H1 (cell line): ENCODE results near the gene BPIFB3. TPM values are rescaled to one million over a fixed set of nuclear protein-coding genes. Genes with fewer than 3 reads are reported as not detected.

Source experiments
- CTCF ChIA-PET: fragments of 300-600 bp; sonication (Branson Sonifier 250); formaldehyde crosslinking; loops from one replicate; lab custom pipeline; 2021; ENCODE audit not compliant: partially characterized antibody; lab: Charles Lee
- POLR2A ChIA-PET: fragments of 300-600 bp; sonication (Branson Sonifier 250); formaldehyde crosslinking; loops from one replicate; lab custom pipeline; 2021; ENCODE audit warnings: inconsistent platforms; ENCODE audit not compliant: partially characterized antibody; lab: Charles Lee
- DNase-seq, 2 experiments: peaks; one replicate each; pipeline versions ENCODE4 v3.0.0 to v3.0.0-alpha.2; 2010 to 2022; ENCODE audit warnings: low spot score in 2 of 2, low read depth in 1 of 2, mixed read lengths in 1 of 2
- FAIRE-seq: peaks from 2 replicates; lab custom pipeline; 2011; peaks lifted over from hg19 to GRCh38; lab: Jason Lieb, UNC
- H2AFZ ChIP-seq: 2 replicates; pipeline ENCODE4 v1.8.1; 2012; ENCODE audit warnings: low read length, inconsistent platforms
- H2AK5ac ChIP-seq: 2 replicates; pipeline ENCODE4 v1.6.1; 2013; ENCODE audit warnings: low read depth, low read length
- H2BK120ac ChIP-seq: replicated peaks from 2 replicates; pipeline ENCODE3; 2013; ENCODE audit warnings: low read depth, low read length, inconsistent platforms
- H2BK12ac ChIP-seq: 2 replicates; pipeline ENCODE4 v1.6.1; 2013; ENCODE audit warnings: low read depth, low read length
- H2BK15ac ChIP-seq: 2 replicates; pipeline ENCODE4 v1.6.1; 2013; ENCODE audit warnings: low read length
- H2BK20ac ChIP-seq: 2 replicates; pipeline ENCODE4 v1.6.1; 2013; ENCODE audit warnings: low read length
- H2BK5ac ChIP-seq: 2 replicates; pipeline ENCODE4 v1.6.1; 2013; ENCODE audit warnings: low read depth, low read length
- H3K14ac ChIP-seq: 2 replicates; pipeline ENCODE4 v1.6.1; 2013; ENCODE audit warnings: inconsistent platforms; ENCODE audit not compliant: insufficient read length
- H3K18ac ChIP-seq: 2 replicates; pipeline ENCODE4 v1.6.1; 2013; ENCODE audit warnings: low read length; ENCODE audit errors: extremely low read depth
- H3K23ac ChIP-seq: 2 replicates; pipeline ENCODE4 v1.6.1; 2013; ENCODE audit warnings: inconsistent platforms; ENCODE audit not compliant: insufficient read length
- H3K23me2 ChIP-seq: 2 replicates; pipeline ENCODE4 v1.6.1; 2013; ENCODE audit warnings: low read depth, low read length
- H3K27ac ChIP-seq: 2 replicates; pipeline ENCODE4 v1.6.1; 2011; ENCODE audit warnings: low read depth, low read length, inconsistent platforms
- H3K27me3 ChIP-seq, 4 experiments: replicated peaks in 1 of 4; 1 replicate in 1 of 4; 2 replicates in 3 of 4; pipeline versions ENCODE4 v1.6.1 to v1.8.1; 2011 to 2013; ENCODE audit warnings: low read length in 3 of 4, mild to moderate bottlenecking in 3 of 4, inconsistent platforms in 2 of 4, mixed read lengths in 2 of 4, moderate library complexity in 1 of 4; ENCODE audit not compliant: control insufficient read depth in 3 of 4, insufficient read depth in 3 of 4; ENCODE audit errors: extremely low read depth in 1 of 4
- H3K36me3 ChIP-seq, 4 experiments: 2 replicates each; pipeline versions ENCODE4 v1.6.1 to v1.8.1; 2011 to 2013; ENCODE audit warnings: mild to moderate bottlenecking in 4 of 4, low read length in 3 of 4, moderate library complexity in 2 of 4, control low read depth in 1 of 4, inconsistent platforms in 1 of 4; ENCODE audit not compliant: insufficient read depth in 4 of 4, control insufficient read depth in 2 of 4
- H3K4ac ChIP-seq: replicated peaks from 2 replicates; pipeline ENCODE3; 2013; ENCODE audit warnings: low read length, low read depth, mixed read lengths, inconsistent platforms; ENCODE audit not compliant: insufficient read length
- H3K4me1 ChIP-seq, 4 experiments: replicated peaks in 1 of 4; 1 replicate in 1 of 4; 2 replicates in 3 of 4; pipeline versions ENCODE4 v1.6.1 to v1.8.1; 2011 to 2013; ENCODE audit warnings: low read length in 3 of 4, inconsistent platforms in 2 of 4, mixed read lengths in 1 of 4; ENCODE audit not compliant: insufficient read depth in 4 of 4, control insufficient read depth in 3 of 4
- H3K4me2 ChIP-seq, 2 experiments: 2 replicates each; pipeline versions ENCODE4 v1.6.1 to v1.8.1; 2011 to 2013; ENCODE audit warnings: low read depth in 2 of 2, low read length in 2 of 2, control low read depth in 1 of 2, inconsistent platforms in 1 of 2, mild to moderate bottlenecking in 1 of 2; ENCODE audit not compliant: insufficient read depth in 1 of 2
- H3K4me3 ChIP-seq, 4 experiments: fragments of 200-600, 300-600 bp in 1 of 4; sonication (generic), shearing (Covaris generic), sonication (Bioruptor Twin) in 1 of 4; 2 replicates each; pipeline versions ENCODE4 v1.5.1 to v1.8.1; 2011 to 2016; ENCODE audit warnings: low read length in 4 of 4, low read depth in 3 of 4, control low read depth in 2 of 4, inconsistent platforms in 2 of 4, mild to moderate bottlenecking in 2 of 4, mixed read lengths in 1 of 4, moderate library complexity in 1 of 4; ENCODE audit not compliant: insufficient read depth in 2 of 4; ENCODE audit errors: extremely low read depth in 1 of 4
- H3K56ac ChIP-seq: replicated peaks from 2 replicates; pipeline ENCODE3; 2013; ENCODE audit warnings: low read depth, mild to moderate bottlenecking, mixed read lengths, low read length, inconsistent platforms; ENCODE audit not compliant: insufficient read length
- H3K79me1 ChIP-seq: 2 replicates; pipeline ENCODE4 v1.6.1; 2013; ENCODE audit warnings: low read depth, low read length, control low read depth
- H3K79me2 ChIP-seq, 2 experiments: 2 replicates each; pipeline versions ENCODE4 v1.6.1 to v1.8.1; 2012 to 2013; ENCODE audit warnings: low read length in 2 of 2, mild to moderate bottlenecking in 2 of 2, inconsistent platforms in 1 of 2; ENCODE audit not compliant: insufficient read depth in 2 of 2, control insufficient read depth in 1 of 2
- H3K9ac ChIP-seq, 4 experiments: replicated peaks in 1 of 4; 1 replicate in 1 of 4; 2 replicates in 3 of 4; pipeline versions ENCODE4 v1.6.1 to v1.8.1; 2011 to 2013; ENCODE audit warnings: low read depth in 3 of 4, low read length in 3 of 4, control low read depth in 2 of 4, mild to moderate bottlenecking in 2 of 4, moderate library complexity in 2 of 4, inconsistent platforms in 1 of 4; ENCODE audit errors: extremely low read depth in 1 of 4
- H3K9me3 ChIP-seq, 2 experiments: 2 replicates each; pipeline versions ENCODE4 v1.6.1 to v1.8.1; 2012 to 2013; ENCODE audit warnings: mild to moderate bottlenecking in 2 of 2, moderate library complexity in 2 of 2, control low read depth in 1 of 2, inconsistent platforms in 1 of 2, low read depth in 1 of 2, low read length in 1 of 2, mixed read lengths in 1 of 2; ENCODE audit not compliant: insufficient read depth in 2 of 2
- H4K20me1 ChIP-seq, 2 experiments: replicated peaks in 1 of 2; 2 replicates each; pipeline versions ENCODE3 to v1.8.1; 2011 to 2013; ENCODE audit warnings: inconsistent platforms in 2 of 2, low read length in 2 of 2, mild to moderate bottlenecking in 1 of 2; ENCODE audit not compliant: insufficient read depth in 2 of 2, control insufficient read depth in 1 of 2
- H4K5ac ChIP-seq: 2 replicates; pipeline ENCODE4 v1.6.1; 2013; ENCODE audit warnings: low read length, low read depth, mixed read lengths, inconsistent platforms; ENCODE audit not compliant: insufficient read length
- H4K8ac ChIP-seq: 2 replicates; pipeline ENCODE4 v1.8.0; 2013; ENCODE audit warnings: mild to moderate bottlenecking, moderate library complexity, low read length, inconsistent platforms; ENCODE audit not compliant: insufficient read depth; ENCODE audit errors: extremely low read depth
- H4K91ac ChIP-seq: replicated peaks from 2 replicates; pipeline ENCODE3; 2013; ENCODE audit warnings: low read length, mixed read lengths, inconsistent platforms; ENCODE audit not compliant: insufficient read length
- CBX8 ChIP-seq: fragments of 300-800, 300-1000 bp; sonication (generic); IDR thresholded peaks from 2 replicates; pipeline ENCODE4 v1.7.1; 2016; ENCODE audit warnings: low read depth, low read length, borderline replicate concordance
- CEBPB ChIP-seq: IDR thresholded peaks from 2 replicates; pipeline ENCODE4 v1.6.1; 2012; ENCODE audit warnings: low read depth, low read length
- CTCF ChIP-seq, 3 experiments: IDR thresholded peaks; 1 replicate in 2 of 3; 2 replicates in 1 of 3; pipeline versions ENCODE4 v1.5.1 to v1.6.1; 2011; ENCODE audit warnings: low read length in 3 of 3, mild to moderate bottlenecking in 3 of 3, inconsistent platforms in 2 of 3, low read depth in 1 of 3, moderate library complexity in 1 of 3; ENCODE audit not compliant: insufficient read depth in 1 of 3; ENCODE audit errors: control extremely low read depth in 1 of 3
- HDAC2 ChIP-seq, 2 experiments: fragments of 300-600 bp in 1 of 2; sonication (generic) in 1 of 2; IDR thresholded peaks; 2 replicates each; pipeline ENCODE4 v1.6.1; 2011 to 2012; ENCODE audit warnings: low read depth in 2 of 2, low read length in 2 of 2, mild to moderate bottlenecking in 2 of 2, moderate library complexity in 2 of 2, borderline replicate concordance in 1 of 2, inconsistent platforms in 1 of 2
- JUN ChIP-seq: IDR thresholded peaks from 2 replicates; pipeline ENCODE4 v1.6.1; 2011; ENCODE audit warnings: low read depth, mild to moderate bottlenecking, improper control_type of control experiment, low read length
- KDM4A ChIP-seq: IDR thresholded peaks from one replicate; pipeline ENCODE4 v1.7.1; 2012; ENCODE audit warnings: low read depth, mild to moderate bottlenecking, moderate library complexity, low read length, inconsistent platforms; ENCODE audit not compliant: severe bottlenecking
- POLR2A ChIP-seq, 2 experiments: IDR thresholded peaks; 1 replicate in 1 of 2; 2 replicates in 1 of 2; pipeline ENCODE4 v1.6.1; 2011; ENCODE audit warnings: low read depth in 2 of 2, low read length in 2 of 2, mild to moderate bottlenecking in 2 of 2; ENCODE audit errors: control extremely low read depth in 1 of 2
- POLR2AphosphoS5 ChIP-seq: IDR thresholded peaks from 2 replicates; pipeline ENCODE4 v1.6.1; 2011; ENCODE audit warnings: low read depth, low read length
- RNF2 ChIP-seq: fragments of 200-900, 300-1000 bp; sonication (generic); IDR thresholded peaks from 2 replicates; pipeline ENCODE4 v1.7.1; 2016; ENCODE audit warnings: borderline replicate concordance, low read depth, mild to moderate bottlenecking, antibody characterized with exemption, low read length; ENCODE audit not compliant: poor library complexity, severe bottlenecking; ENCODE audit errors: missing control alignments
- SIRT6 ChIP-seq: IDR thresholded peaks from one replicate; pipeline ENCODE4 v1.7.1; 2012; ENCODE audit warnings: low read length, inconsistent platforms
- TEAD4 ChIP-seq: IDR thresholded peaks from 2 replicates; pipeline ENCODE4 v1.6.1; 2012; ENCODE audit warnings: low read depth, low read length, inconsistent platforms, mixed read lengths
- YY1 ChIP-seq: IDR thresholded peaks from 2 replicates; pipeline ENCODE4 v1.6.1; 2011; ENCODE audit warnings: low read depth, mild to moderate bottlenecking, low read length
- WGBS, 2 experiments: shearing (Covaris generic) in 1 of 2; methylation state at CpG; one replicate each; pipeline versions ENCODE4 v1.1.6 to v1.1.7; 2013 to 2015; ENCODE audit warnings: low lambda C conversion rate in 2 of 2, mixed read lengths in 2 of 2, inconsistent platforms in 1 of 2, low coverage in 1 of 2, missing lambda C conversion rate in 1 of 2; ENCODE audit not compliant: insufficient replicate concordance in 2 of 2, insufficient coverage in 1 of 2, insufficient read length in 1 of 2; ENCODE audit errors: extremely low coverage in 1 of 2, missing lambda C conversion rate in 1 of 2; 5-methylcytosine and 5-hydroxymethylcytosine counted together
- polyA plus RNA-seq, 7 experiments: library from polyadenylated mRNA; depleted of rRNA in 3 of 7; stranded (reverse) in 5 of 7; unstranded in 2 of 7; fragments of >200 nt in 5 of 7; fragments of 200-250 nt in 2 of 7; gene quantifications; 1 replicate in 5 of 7; 2 replicates in 1 of 7; 4 replicates in 1 of 7; pipeline versions ENCODE4 v1.2.1 to v1.2.3, GENCODE V29; 2011 to 2013; ENCODE audit warnings: missing spikeins in 2 of 7, mixed read lengths in 2 of 7
- total RNA-seq: library from RNA; stranded (reverse); fragmentation: NEBNext Ultra II Directional; extraction: Animal tissue kit (Norgen Biotek cat#: 25700); gene quantifications from 2 replicates; pipeline ENCODE4 v1.2.1, GENCODE V29; 2021

Gene BPIFB3
- total and polyA plus RNA-seq, 2 of the 8 experiments (the other 6 are each of a cell fraction or from before 2014, with no cell fraction given), result not detected

- H4K5ac ChIP-seq, result no peak overlapping the region
- peaks cover 5% of the 10 kb centered on the region; the same call in 1 of the 2 replicates for H3K23me2 ChIP-seq
- H3K56ac ChIP-seq, result no peak overlapping the region
- no peak overlapping the region for H4K91ac ChIP-seq
- no peak overlapping the region for H3K14ac ChIP-seq
- H3K4me3 ChIP-seq, result no peak overlapping the region
- H2BK120ac ChIP-seq, result no peak overlapping the region
- H3K79me1 ChIP-seq, result no peaks in the 10 kb centered on the region
- H2BK12ac ChIP-seq, result no peak overlapping the region
- H3K18ac ChIP-seq, result no peak overlapping the region
- DNase-seq (no peak), FAIRE-seq (no peak)
- no peak overlapping the region for H4K8ac ChIP-seq
- no peak overlapping the region for H3K27ac ChIP-seq
- H2BK15ac ChIP-seq, result no peak overlapping the region
- no peak overlapping the region for H3K9ac ChIP-seq
- no peaks in the 10 kb centered on the region for H3K9me3 ChIP-seq
- ChIA-PET CTCF (interaction anchor here (0.6 to 2.0 kb wide), 7 partner anchors 9 to 787 kb away, joined by 3 to 7 read pairs (median 4); no protein-coding TSS in a partner anchor), POLR2A (no interaction called here)
- no peak overlapping the region for H3K4me2 ChIP-seq
- H2AK5ac ChIP-seq, result no peak overlapping the region
- H2AFZ ChIP-seq, result no peak overlapping the region
- no peak overlapping the region for H3K23ac ChIP-seq
- no peak overlapping the region for H2BK20ac ChIP-seq
- H3K79me2 ChIP-seq, result no peaks in the 10 kb centered on the region
- 100% methylated on average over 4 of the region's 5 CpGs; no CpG with 5 or more reads in 1 of the 2 experiments for WGBS, 2 experiments
- H2BK5ac ChIP-seq, result no peak overlapping the region
- H3K27me3 ChIP-seq, result no peaks in the 10 kb centered on the region
- peaks cover 0 to 2% of the 10 kb centered on the region in 2 experiments for H4K20me1 ChIP-seq
- no peaks in the 10 kb centered on the region for H3K36me3 ChIP-seq
- H3K4me1 ChIP-seq, result no peaks in the 10 kb centered on the region
- H3K4ac ChIP-seq, result no peak overlapping the region
- TF ChIP-seq CBX8 (no peak), CEBPB (no peak), SIRT6 (no peak), TEAD4 (no peak), JUN (no peak), HDAC2 (IDR thresholded peaks at IDR 0.05; ENCODE audit: borderline replicate concordance in 1 of 2, low read depth in 2 of 2, low read length in 2 of 2) (no peak), CTCF (IDR thresholded peaks at IDR 0.05; ENCODE audit: control extremely low read depth in 1 of 3, insufficient read depth in 1 of 3, low read depth in 1 of 3, low read length in 3 of 3) (no peak), RNF2 (no peak), POLR2AphosphoS5 (no peak), KDM4A (no peak), POLR2A (IDR thresholded peaks at IDR 0.05; ENCODE audit: control extremely low read depth in 1 of 2, low read depth in 2 of 2, low read length in 2 of 2) (no peak), YY1 (no peak)
These were observed 17.5 kb downstream of the BPIFB3 start for GRCh38 chr20:33071198-33071597.
